ENCODE results near the gene OR2T8. TPM values are rescaled to one million over a fixed set of nuclear protein-coding genes. Genes with fewer than 3 reads are reported as not detected.

OR2T8 gene
- total RNA-seq, 1 donor from 2014 or later, result not detected

- TF ChIP-seq CTCF (IDR thresholded peaks at IDR 0.05; ENCODE audit: insufficient read depth, low read length, severe bottlenecking), result no peak
- DNase-seq (ENCODE audit: low read depth), result no peak
- no peak for FAIRE-seq
- Histone ChIP-seq H3K4me3 (ENCODE audit: low read depth, low read length) (no peak overlapping the region), H3K27me3 (ENCODE audit: control insufficient read depth, insufficient read depth, low read length) (no peaks in the 10 kb centered on the region), H3K36me3 (ENCODE audit: control insufficient read depth, insufficient read depth, low read length) (no peaks in the 10 kb centered on the region)
These were observed 5.0 kb upstream of the OR2T8 start for GRCh38 chr1:247914941-247915662.

GRCh38 chr1:247923941-247924340 is 3.9 kb downstream of the OR2T8 start:
- TF ChIP-seq CTCF (IDR thresholded peaks at IDR 0.05; ENCODE audit: insufficient read depth, low read length, severe bottlenecking), result no peak
- FAIRE-seq (no peak), DNase-seq (ENCODE audit: low read depth) (no peak)
- Histone ChIP-seq H3K27me3 (ENCODE audit: control insufficient read depth, insufficient read depth, low read length) (no peaks in the 10 kb centered on the region), H3K36me3 (ENCODE audit: control insufficient read depth, insufficient read depth, low read length) (no peaks in the 10 kb centered on the region), H3K4me3 (ENCODE audit: low read depth, low read length) (no peak overlapping the region)

- Histone ChIP-seq H3K4me3 (ENCODE audit: low read depth, low read length) (no peak within 1 kb of the TSS), H3K36me3 (ENCODE audit: control insufficient read depth, insufficient read depth, low read length) (no peaks in the 10 kb centered on the region), H3K27me3 (ENCODE audit: control insufficient read depth, insufficient read depth, low read length) (no peaks in the 10 kb centered on the region)
- DNase-seq (ENCODE audit: low read depth) (no peak), FAIRE-seq (no peak)
- no peak for TF ChIP-seq CTCF (IDR thresholded peaks at IDR 0.05; ENCODE audit: insufficient read depth, low read length, severe bottlenecking)
These were observed 4.8 kb downstream of the OR2T8 start, which contains the start of gene OR2AJ1 for GRCh38 chr1:247924868-247925267. Gene OR2AJ1, plus strand, starts transcription at chr1:247924889. Its CDS starts 8,880 bp downstream, at chr1:247933769.

GRCh38 chr1:247933989-247934388 is 13.9 kb downstream of the OR2T8 start:
- no peak for DNase-seq (ENCODE audit: low read depth)
- H3K36me3 ChIP-seq (ENCODE audit: control insufficient read depth, insufficient read depth, low read length), result no peaks in the 10 kb centered on the region
- TF ChIP-seq CTCF (IDR thresholded peaks at IDR 0.05; ENCODE audit: insufficient read depth, low read length, severe bottlenecking), result no peak
- no peak for FAIRE-seq
- H3K4me3 ChIP-seq (ENCODE audit: low read depth, low read length), result no peak overlapping the region
- no peaks in the 10 kb centered on the region for H3K27me3 ChIP-seq (ENCODE audit: control insufficient read depth, insufficient read depth, low read length)

GRCh38 chr1:247935781-247936180 is 15.7 kb downstream of the OR2T8 start:
- FAIRE-seq (no peak), DNase-seq (ENCODE audit: low read depth) (no peak)
- H3K36me3 ChIP-seq (ENCODE audit: control insufficient read depth, insufficient read depth, low read length), result no peaks in the 10 kb centered on the region
- no peaks in the 10 kb centered on the region for H3K27me3 ChIP-seq (ENCODE audit: control insufficient read depth, insufficient read depth, low read length)
- TF ChIP-seq CTCF (IDR thresholded peaks at IDR 0.05; ENCODE audit: insufficient read depth, low read length, severe bottlenecking), result no peak
- H3K4me3 ChIP-seq (ENCODE audit: low read depth, low read length), result no peak overlapping the region

GRCh38 chr1:247936415-247936814 is 16.4 kb downstream of the OR2T8 start:
- FAIRE-seq (no peak), DNase-seq (ENCODE audit: low read depth) (no peak)
- no peaks in the 10 kb centered on the region for H3K36me3 ChIP-seq (ENCODE audit: control insufficient read depth, insufficient read depth, low read length)
- no peak for TF ChIP-seq CTCF (IDR thresholded peaks at IDR 0.05; ENCODE audit: insufficient read depth, low read length, severe bottlenecking)
- H3K27me3 ChIP-seq (ENCODE audit: control insufficient read depth, insufficient read depth, low read length), result no peaks in the 10 kb centered on the region
- H3K4me3 ChIP-seq (ENCODE audit: low read depth, low read length), result no peak overlapping the region
